NCI-H2107 treated with DMSO at 0.1 percent for 48 hours (cell line): Measurements from ENCODE around the gene GPATCH2.

Source experiments
- DNase-seq: peaks from one replicate; lab custom pipeline; 2025; ENCODE audit not compliant: unreplicated experiment; lab: John Stamatoyannopoulos, UW

The GPATCH2 gene

GRCh38 chr1:217630711-217631591 lies at the start of gene GPATCH2, which contains the start of gene SPATA17:
Gene GPATCH2 (minus strand): TSS chr1:217631090. CDS start chr1:217630971, 119 bp downstream.
Gene SPATA17 (plus strand): TSS chr1:217631344. CDS start chr1:217631379, 35 bp downstream.
- peak; percentile 99 for DNase-seq

GRCh38 chr1:217674028-217674729 lies 43.3 kb upstream of the GPATCH2 start:
- no peak for DNase-seq

- DNase-seq: no peak
These were observed 42.5 kb upstream of the GPATCH2 start for GRCh38 chr1:217673387-217673786.

- no peak for DNase-seq
These were observed 37.6 kb upstream of the GPATCH2 start for GRCh38 chr1:217668351-217668940.

- no peak for DNase-seq
These were observed 30.5 kb upstream of the GPATCH2 start for GRCh38 chr1:217661407-217661806.

GRCh38 chr1:217660353-217661062 lies 29.6 kb upstream of the GPATCH2 start:
- DNase-seq: peak; percentile 5

GRCh38 chr1:217650674-217651073 lies 19.8 kb upstream of the GPATCH2 start:
- DNase-seq: no peak

- DNase-seq: no peak
These were observed 16.9 kb upstream of the GPATCH2 start for GRCh38 chr1:217647791-217648190.

GRCh38 chr1:217642455-217642854 lies 11.6 kb upstream of the GPATCH2 start:
- no peak for DNase-seq

- DNase-seq: no peak
These were observed 3.5 kb downstream of the GPATCH2 start for GRCh38 chr1:217627431-217627830.

- no peak for DNase-seq
These were observed 4.6 kb downstream of the GPATCH2 start for GRCh38 chr1:217626321-217626720.

- DNase-seq: no peak
These were observed 8.8 kb downstream of the GPATCH2 start for GRCh38 chr1:217622042-217622441.

- DNase-seq: no peak
These were observed 10.1 kb downstream of the GPATCH2 start for GRCh38 chr1:217620814-217621213.

- DNase-seq: no peak
These were observed 13.8 kb downstream of the GPATCH2 start for GRCh38 chr1:217617126-217617525.

GRCh38 chr1:217614200-217614712 lies 16.6 kb downstream of the GPATCH2 start:
- no peak for DNase-seq

GRCh38 chr1:217605390-217605789 lies 25.5 kb downstream of the GPATCH2 start:
- no peak for DNase-seq

- DNase-seq: no peak
These were observed 28.5 kb downstream of the GPATCH2 start for GRCh38 chr1:217602380-217602779.

GRCh38 chr1:217599154-217599553 lies 31.7 kb downstream of the GPATCH2 start:
- DNase-seq: no peak

GRCh38 chr1:217590598-217590997 lies 40.3 kb downstream of the GPATCH2 start:
- DNase-seq: no peak

GRCh38 chr1:217586586-217586985 lies 44.3 kb downstream of the GPATCH2 start:
- DNase-seq: no peak

- DNase-seq: no peak
These were observed 45.3 kb downstream of the GPATCH2 start for GRCh38 chr1:217585577-217585976.
